ENCODE data around the gene MAL. TPM values are rescaled to one million over a fixed set of nuclear protein-coding genes. Genes with fewer than 3 reads are reported as not detected.
A peak's percentile ranks its signal among the peaks of the same experiment; 100 is the strongest.

Gene MAL
- total RNA-seq, 6 donors from 2014 or later: 3.7 to 13.0 (median 5.0) TPM; not detected in 1

- Histone ChIP-seq H3K9me3 (no peaks in the 10 kb centered on the region), H3K4me3 (no peak overlapping the region), H3K27ac (peak overlapping the region in 2 of 4 donors; percentile 5 to 43), H3K4me1 (peaks cover 5 to 17% (median 9%) of the 10 kb centered on the region in 4 donors), H3K27me3 (no peaks in the 10 kb centered on the region), H3K36me3 (no peaks in the 10 kb centered on the region)
- ATAC-seq (ENCODE audit: low FRiP score in 2 of 2) (no peak), DNase-seq (no peak)
- TF ChIP-seq POLR2A (IDR thresholded peaks at IDR 0.05) (no peak), EP300 (IDR thresholded peaks at IDR 0.05) (no peak), CTCF (IDR thresholded peaks at IDR 0.05) (no peak), POLR2AphosphoS5 (IDR thresholded peaks at IDR 0.05) (no peak)
- WGBS, 2 donors: 81 to 83% methylated on average over 11 of the region's 11 CpGs
Observed at GRCh38 chr2:95041824-95042442, 16.4 kb downstream of the MAL start.

GRCh38 chr2:95042472-95043271, 17.2 kb downstream of the MAL start:
- WGBS, 2 donors: 43 to 44% methylated on average over 4 to 7 of the region's 7 CpGs
- TF ChIP-seq EP300 (IDR thresholded peaks at IDR 0.05): no peak
- TF ChIP-seq POLR2A (IDR thresholded peaks at IDR 0.05): no peak
- H3K27ac ChIP-seq: peak overlapping the region in 1 of 4 donors; percentile 5
- DNase-seq: no peak
- peak; percentile 5 to 23 for ATAC-seq (ENCODE audit: low FRiP score in 2 of 2)
- no peaks in the 10 kb centered on the region for H3K27me3 ChIP-seq
- no peaks in the 10 kb centered on the region for H3K9me3 ChIP-seq
- no peaks in the 10 kb centered on the region for H3K36me3 ChIP-seq
- H3K4me1 ChIP-seq: peaks cover 5 to 17% (median 9%) of the 10 kb centered on the region in 4 donors
- H3K4me3 ChIP-seq: no peak overlapping the region

- peak in 1 of 2 donors; percentile 76 for DNase-seq
- 39 to 49% methylated on average over 10 to 17 of the region's 17 CpGs for WGBS, 2 donors
- Histone ChIP-seq H3K4me1 (peaks cover 5 to 17% (median 11%) of the 10 kb centered on the region in 4 donors), H3K36me3 (no peaks in the 10 kb centered on the region), H3K9me3 (no peaks in the 10 kb centered on the region), H3K27me3 (no peaks in the 10 kb centered on the region), H3K4me3 (no peak overlapping the region), H3K27ac (peak overlapping the region in 1 of 4 donors; percentile 29)
- peak; percentile 77 to 82 for ATAC-seq (ENCODE audit: low FRiP score in 2 of 2)
- TF ChIP-seq EP300 (IDR thresholded peaks at IDR 0.05) (no peak), POLR2AphosphoS5 (IDR thresholded peaks at IDR 0.05) (peak; percentile 75 to 76)
Observed at GRCh38 chr2:95043300-95044093, 18.0 kb downstream of the MAL start.

GRCh38 chr2:95044601-95045000, 19.1 kb downstream of the MAL start:
- peak in 1 of 2 donors; percentile 51 for DNase-seq
- 45 to 61% methylated on average over 2 to 5 of the region's 5 CpGs for WGBS, 2 donors
- TF ChIP-seq POLR2A (IDR thresholded peaks at IDR 0.05) (no peak), POLR2AphosphoS5 (IDR thresholded peaks at IDR 0.05) (no peak), CTCF (IDR thresholded peaks at IDR 0.05) (no peak), EP300 (IDR thresholded peaks at IDR 0.05) (no peak)
- Histone ChIP-seq H3K4me1 (peaks cover 5 to 24% (median 12%) of the 10 kb centered on the region in 4 donors), H3K27ac (no peak overlapping the region), H3K36me3 (no peaks in the 10 kb centered on the region), H3K4me3 (no peak overlapping the region), H3K27me3 (no peaks in the 10 kb centered on the region), H3K9me3 (no peaks in the 10 kb centered on the region)
- ATAC-seq (ENCODE audit: low FRiP score in 2 of 2): no peak

- Histone ChIP-seq H3K36me3 (no peaks in the 10 kb centered on the region), H3K27ac (no peak overlapping the region), H3K9me3 (no peaks in the 10 kb centered on the region), H3K27me3 (no peaks in the 10 kb centered on the region), H3K4me1 (peaks cover 0 to 24% (median 11%) of the 10 kb centered on the region in 4 donors), H3K4me3 (no peak overlapping the region)
- WGBS, 2 donors: 88 to 96% methylated on average over 13 of the region's 13 CpGs
- DNase-seq: no peak
- no peak for ATAC-seq (ENCODE audit: low FRiP score in 2 of 2)
- TF ChIP-seq EP300 (IDR thresholded peaks at IDR 0.05) (no peak), CTCF (IDR thresholded peaks at IDR 0.05) (no peak), POLR2AphosphoS5 (IDR thresholded peaks at IDR 0.05) (no peak), POLR2A (IDR thresholded peaks at IDR 0.05) (no peak)
Observed at GRCh38 chr2:95046371-95047112, 21.0 kb downstream of the MAL start.

All from upper lobe of left lung (tissue), 6 donors.